Measurements from ENCODE around the gene RPP40. TPM values are rescaled to one million over a fixed set of nuclear protein-coding genes. Genes with fewer than 3 reads are reported as not detected.

The RPP40 gene
- total RNA-seq, 1 experiment from 2014 or later, result 15.9 TPM

DNA sequence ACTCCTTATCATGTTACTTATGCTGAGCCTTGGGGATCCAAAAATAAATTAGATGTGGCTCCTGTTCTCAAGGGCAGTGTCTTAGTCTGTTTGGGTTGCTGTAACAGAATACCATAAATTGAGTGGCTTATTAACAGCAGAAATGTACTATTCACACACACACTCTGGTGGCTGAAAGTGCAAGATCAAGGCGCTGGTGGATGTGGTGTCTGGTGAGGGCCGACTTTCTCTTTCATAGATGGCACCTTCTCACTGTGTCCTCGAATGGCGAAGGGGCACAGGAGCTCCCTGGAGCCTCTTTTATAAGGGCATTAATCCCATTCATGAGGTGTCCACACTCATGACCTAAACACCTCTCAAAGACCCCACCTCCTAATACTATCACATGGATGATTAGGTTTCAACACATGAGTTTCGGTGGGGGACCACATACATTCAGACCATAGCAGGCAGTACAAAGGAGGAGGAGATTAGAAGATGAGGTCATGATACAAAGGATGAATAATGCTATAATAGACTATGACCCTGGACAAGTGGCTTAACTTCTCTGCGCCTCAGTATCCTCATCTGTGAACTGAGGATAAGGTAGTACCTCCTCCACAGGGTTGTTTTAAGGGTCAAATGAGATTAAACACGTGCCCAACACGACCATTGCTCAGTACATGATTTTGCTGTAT is 34.1 kb downstream of the RPP40 start:
- ChIA-PET POLR2A (no interaction called here), CTCF (no interaction called here), RAD21 (ENCODE audit: low non-redundant PET in 1 of 2, low total read pairs in 2 of 2, uncharacterized antibody in 2 of 2, unreplicated experiment in 2 of 2) (no interaction called here)
- Histone ChIP-seq H3K9me3 (ENCODE audit: control insufficient read depth in 1 of 2, insufficient read depth in 1 of 2, low read depth in 1 of 2, low read length in 2 of 2) (no peaks in the 10 kb centered on the region), H3K36me3 (ENCODE audit: control insufficient read depth in 1 of 2, insufficient read depth in 2 of 2, low read length in 2 of 2) (no peaks in the 10 kb centered on the region), H3K4me2 (ENCODE audit: low read length) (no peak overlapping the region), H3K4me1 (ENCODE audit: control insufficient read depth in 1 of 2, insufficient read depth in 2 of 2, low read length in 2 of 2) (no peaks in the 10 kb centered on the region), H3K9ac (ENCODE audit: low read length) (no peak overlapping the region), H2AFZ (ENCODE audit: low read depth, low read length, poor library complexity, severe bottlenecking) (no peak overlapping the region), H3K79me2 (ENCODE audit: insufficient read depth, low read length) (no peaks in the 10 kb centered on the region), H3K27me3 (ENCODE audit: insufficient read depth, low read length) (no peaks in the 10 kb centered on the region), H3K9me2 (ENCODE audit: insufficient read depth) (no peaks in the 10 kb centered on the region), H4K20me1 (ENCODE audit: insufficient read depth) (no peaks in the 10 kb centered on the region), H3K27ac (ENCODE audit: low read depth, low read length) (no peak overlapping the region), H3K4me3 (replicated peaks in 1 of 2; ENCODE audit: low read depth in 1 of 2, low read length in 2 of 2) (no peak overlapping the region)
- TF ChIP-seq, protein P1, sequence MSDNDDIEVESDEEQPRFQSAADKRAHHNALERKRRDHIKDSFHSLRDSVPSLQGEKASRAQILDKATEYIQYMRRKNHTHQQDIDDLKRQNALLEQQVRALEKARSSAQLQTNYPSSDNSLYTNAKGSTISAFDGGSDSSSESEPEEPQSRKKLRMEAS (IDR thresholded peaks at IDR 0.05), result no peak
- no peak for TF ChIP-seq EGR1 (IDR thresholded peaks at IDR 0.05; ENCODE audit: low read depth)
- TF ChIP-seq YY1 (IDR thresholded peaks at IDR 0.05; ENCODE audit: extremely low read depth, insufficient replicate concordance, low read depth, low read length), result no peak
- TF ChIP-seq ELF1 (IDR thresholded peaks at IDR 0.05; ENCODE audit: borderline replicate concordance, low read depth), result no peak
- TF ChIP-seq REST (IDR thresholded peaks at IDR 0.05; ENCODE audit: low read depth), result no peak
- TF ChIP-seq JUND (IDR thresholded peaks at IDR 0.05), result no peak
- TF ChIP-seq SP1 (IDR thresholded peaks at IDR 0.05; ENCODE audit: low read depth), result no peak
- TF ChIP-seq SRF (IDR thresholded peaks at IDR 0.05; ENCODE audit: low read depth), result no peak
- no peak for TF ChIP-seq EZH2 (IDR thresholded peaks at IDR 0.05)
- no peak for TF ChIP-seq FOSL1 (IDR thresholded peaks at IDR 0.05; ENCODE audit: low read depth)
- TF ChIP-seq ZFX (IDR thresholded peaks at IDR 0.05), result no peak
- TF ChIP-seq, protein P2, sequence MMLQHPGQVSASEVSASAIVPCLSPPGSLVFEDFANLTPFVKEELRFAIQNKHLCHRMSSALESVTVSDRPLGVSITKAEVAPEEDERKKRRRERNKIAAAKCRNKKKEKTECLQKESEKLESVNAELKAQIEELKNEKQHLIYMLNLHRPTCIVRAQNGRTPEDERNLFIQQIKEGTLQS (IDR thresholded peaks at IDR 0.05), result no peak
- TF ChIP-seq CTCF (IDR thresholded peaks at IDR 0.05 in 2 of 3, conservative IDR thresholded peaks at IDR 0.05 in 1 of 3; ENCODE audit: borderline replicate concordance in 1 of 3, insufficient read depth in 1 of 3, low read depth in 2 of 3, low read length in 2 of 3), result no peak
- TF ChIP-seq SIN3A (IDR thresholded peaks at IDR 0.05; ENCODE audit: low read depth), result no peak
- TF ChIP-seq CEBPB (IDR thresholded peaks at IDR 0.05; ENCODE audit: low read depth), result no peak
- TF ChIP-seq CBX3 (IDR thresholded peaks at IDR 0.05; ENCODE audit: low read depth), result no peak
- TF ChIP-seq ZBTB33 (IDR thresholded peaks at IDR 0.05; ENCODE audit: extremely low read depth, insufficient replicate concordance, low read length), result no peak
- ATAC-seq (no peak), DNase-seq (ENCODE audit: low read depth, low spot score) (no peak)
- intact Hi-C loops (cut with micrococcal nuclease), result no loop called here
- no TSS peak for BruUV-seq (replicated peaks)
